HG03135 (cell line): Measurements from ENCODE around the gene C9orf78.

Experiments used
- ATAC-seq: cut with Tn5 transposase; IDR thresholded peaks from one replicate; pipeline ENCODE4 v1.9.1; 2021; ENCODE audit warnings: mild to moderate bottlenecking, moderate library complexity; ENCODE audit not compliant: unreplicated experiment

The C9orf78 gene

GRCh38 chr9:129845373-129845772, 10.3 kb upstream of the C9orf78 start:
- ATAC-seq: no peak

GRCh38 chr9:129841071-129841470, 6.0 kb upstream of the C9orf78 start:
- no peak for ATAC-seq

GRCh38 chr9:129840034-129840433, 5.0 kb upstream of the C9orf78 start:
- ATAC-seq: no peak

- no peak for ATAC-seq
Observed at GRCh38 chr9:129839324-129840023, 4.4 kb upstream of the C9orf78 start.

GRCh38 chr9:129838707-129839259, 3.7 kb upstream of the C9orf78 start:
- no peak for ATAC-seq

GRCh38 chr9:129836311-129837007, 1.4 kb upstream of the C9orf78 start:
- ATAC-seq: no peak

GRCh38 chr9:129835860-129836223, 767 bp upstream of the C9orf78 start:
- ATAC-seq: peak; percentile 4

GRCh38 chr9:129834489-129835127, 467 bp downstream of the C9orf78 start:
- peak; percentile 24 for ATAC-seq

- ATAC-seq: no peak
Observed at GRCh38 chr9:129832982-129833381, 2.1 kb downstream of the C9orf78 start.

GRCh38 chr9:129828969-129829368, 6.1 kb downstream of the C9orf78 start:
- no peak for ATAC-seq

- no peak for ATAC-seq
Observed at GRCh38 chr9:129828051-129828450, 7.0 kb downstream of the C9orf78 start.

GRCh38 chr9:129826759-129827158, 8.3 kb downstream of the C9orf78 start:
- ATAC-seq: no peak

- no peak for ATAC-seq
Observed at GRCh38 chr9:129826344-129826743, 8.7 kb downstream of the C9orf78 start.

GRCh38 chr9:129823935-129824601, 11.0 kb downstream of the C9orf78 start, which contains the start of gene TOR1A:
TOR1A (minus strand) TSS chr9:129824136; CDS start chr9:129824085, 51 bp downstream.
- ATAC-seq: peak; percentile 85

- ATAC-seq: no peak
Observed at GRCh38 chr9:129823542-129823934, 11.5 kb downstream of the C9orf78 start.

- no peak for ATAC-seq
Observed at GRCh38 chr9:129822898-129823541, 12.1 kb downstream of the C9orf78 start.

GRCh38 chr9:129816501-129817435, 18.3 kb downstream of the C9orf78 start:
- ATAC-seq: no peak

- no peak for ATAC-seq
Observed at GRCh38 chr9:129815278-129815677, 19.8 kb downstream of the C9orf78 start.

- ATAC-seq: no peak
Observed at GRCh38 chr9:129814432-129815223, 20.4 kb downstream of the C9orf78 start.
